GM12878 (cell line): ENCODE results near the gene ZNF512B.
A peak's percentile ranks its signal among the peaks of the same experiment; 100 is the strongest.

ENCODE experiments used
- ASH2L ChIP-seq: fragments of 300-600, 200-600 bp; sonication (generic); IDR thresholded peaks from 2 replicates; pipeline ENCODE4 v1.6.1; 2017; ENCODE audit warnings: low read depth, mild to moderate bottlenecking, borderline replicate concordance
- POLR2A ChIP-seq: IDR thresholded peaks from 2 replicates; pipeline ENCODE4 v1.6.1; 2011; ENCODE audit warnings: low read depth, mild to moderate bottlenecking, low read length

DNA sequence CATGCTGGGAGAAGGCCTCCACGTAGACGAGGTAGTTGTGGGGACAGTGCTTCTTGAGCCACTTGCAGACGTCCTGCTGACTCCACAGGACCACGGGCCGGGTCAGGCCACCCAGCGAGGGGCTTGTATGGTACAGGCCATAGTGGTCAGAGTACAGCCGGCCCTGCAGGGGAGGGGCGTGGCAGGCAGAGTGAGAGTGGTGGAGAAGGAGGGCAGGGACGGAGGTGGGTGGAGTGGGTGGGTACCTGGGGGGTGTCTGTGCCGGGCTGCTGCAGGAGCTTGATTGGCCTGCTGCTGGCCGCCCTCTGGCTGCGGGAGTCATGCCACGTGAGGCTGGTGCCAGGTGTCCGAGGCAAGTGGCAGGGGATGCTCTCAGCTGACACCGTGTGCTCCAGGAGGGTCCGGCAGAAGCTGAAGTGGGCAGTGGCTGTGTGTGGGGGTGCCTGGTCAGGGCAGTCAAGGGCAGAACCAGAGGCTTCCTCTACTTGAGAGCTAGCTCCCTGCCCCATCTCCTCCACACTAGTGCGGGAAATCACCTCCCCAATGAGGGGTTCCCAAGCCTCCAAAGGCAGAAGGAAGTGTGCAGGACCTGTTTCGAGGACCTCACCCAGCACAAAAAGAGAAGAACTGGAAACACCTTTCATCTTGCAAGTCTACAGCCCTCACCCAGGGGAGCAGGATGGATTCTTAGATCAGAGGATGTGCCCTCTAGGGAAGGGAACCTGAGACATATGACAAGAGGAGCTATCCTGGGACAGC lies 7.4 kb upstream of the ZNF512B start:
- TF ChIP-seq ASH2L, result no peak
- TF ChIP-seq POLR2A, result peak; percentile 53; the same call in 1 of the 2 replicates
